ENCODE data around the gene OTOP3.

Gene OTOP3

GRCh38 chr17:74943808-74944522, 8.3 kb downstream of the OTOP3 start:
- no peak for DNase-seq

DNA sequence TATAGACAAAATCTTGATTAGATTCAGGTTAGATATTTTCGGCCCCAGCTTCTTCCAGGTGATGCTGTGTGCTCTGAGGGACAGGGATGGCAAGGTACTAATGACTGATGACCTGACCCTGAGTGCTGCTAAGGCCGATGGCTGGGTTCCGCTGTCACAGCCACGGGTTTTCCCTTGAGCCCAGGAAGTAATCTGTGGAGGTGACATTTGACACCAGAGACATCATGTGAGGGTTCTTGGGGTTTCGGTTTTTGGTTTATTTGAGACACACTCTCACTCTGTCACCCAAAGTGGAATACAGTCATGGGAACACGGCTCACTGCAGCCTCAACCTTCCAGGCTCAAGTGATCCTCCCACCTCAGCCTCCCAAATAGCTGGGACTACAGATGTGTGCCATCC, 9.8 kb downstream of the OTOP3 start:
- DNase-seq = no peak

GRCh38 chr17:74946641-74947040, 10.9 kb downstream of the OTOP3 start:
- no peak for DNase-seq

- DNase-seq = no peak
These were observed 11.5 kb downstream of the OTOP3 start for GRCh38 chr17:74947041-74947754.

DNA sequence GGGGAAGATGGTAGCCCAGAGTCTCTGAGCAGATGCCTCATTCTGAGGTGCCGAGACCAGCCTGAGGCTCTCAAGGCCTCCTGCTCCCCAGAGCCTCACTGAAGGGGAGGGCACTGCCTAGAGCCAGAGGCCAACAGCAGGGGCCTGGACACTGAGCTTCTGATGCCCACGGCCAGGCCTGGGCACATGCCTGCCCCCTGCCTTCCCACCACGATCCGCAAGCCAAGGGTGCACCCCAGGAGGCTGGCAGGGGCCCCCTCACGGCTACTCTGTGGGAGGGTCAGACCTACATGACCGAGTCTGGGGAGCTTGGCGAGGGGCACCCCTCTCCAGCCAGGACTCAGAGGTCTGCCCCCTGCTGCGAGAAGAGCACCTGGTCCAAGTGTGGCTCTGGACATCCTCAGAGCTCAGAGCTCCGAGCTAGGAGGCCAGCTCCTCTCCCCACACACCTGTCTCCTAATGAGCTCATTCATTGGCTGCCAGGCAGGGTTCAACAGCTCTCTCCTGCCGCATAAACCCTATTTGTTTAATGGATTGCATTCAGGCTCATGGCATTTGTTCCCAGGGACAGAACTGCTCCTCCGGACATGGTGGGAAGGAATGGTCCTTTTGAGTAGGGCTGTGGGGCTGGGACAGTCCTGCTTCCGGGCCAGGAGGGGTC, 13.9 kb downstream of the OTOP3 start:
- no peak for DNase-seq

DNA sequence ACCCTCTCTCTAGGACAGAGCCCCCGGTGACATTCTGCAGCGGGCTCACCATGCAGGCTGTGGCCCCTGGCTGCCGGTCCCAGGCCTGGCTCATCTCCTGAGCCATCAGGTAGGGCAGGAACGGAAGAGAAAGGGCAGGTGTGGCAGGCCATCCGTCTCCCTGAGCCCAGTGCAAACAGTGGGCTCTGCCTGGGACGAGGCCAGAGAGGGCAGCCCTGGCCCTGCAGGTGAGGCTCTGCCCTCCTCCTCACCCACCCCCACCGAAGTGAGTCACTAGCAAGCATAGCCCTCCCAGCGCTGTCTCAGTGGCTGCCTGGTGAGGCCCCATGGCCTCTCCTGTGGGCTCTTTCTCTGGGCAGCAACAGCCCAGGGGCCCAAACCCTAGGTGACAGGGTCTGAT, 14.5 kb downstream of the OTOP3 start:
- DNase-seq = no peak

GRCh38 chr17:74951065-74951464, 15.4 kb downstream of the OTOP3 start:
- DNase-seq = no peak

GRCh38 chr17:74951680-74952421, 16.2 kb downstream of the OTOP3 start:
- DNase-seq = no peak

- no peak for DNase-seq
These were observed 16.9 kb downstream of the OTOP3 start for GRCh38 chr17:74952431-74953133.

DNA sequence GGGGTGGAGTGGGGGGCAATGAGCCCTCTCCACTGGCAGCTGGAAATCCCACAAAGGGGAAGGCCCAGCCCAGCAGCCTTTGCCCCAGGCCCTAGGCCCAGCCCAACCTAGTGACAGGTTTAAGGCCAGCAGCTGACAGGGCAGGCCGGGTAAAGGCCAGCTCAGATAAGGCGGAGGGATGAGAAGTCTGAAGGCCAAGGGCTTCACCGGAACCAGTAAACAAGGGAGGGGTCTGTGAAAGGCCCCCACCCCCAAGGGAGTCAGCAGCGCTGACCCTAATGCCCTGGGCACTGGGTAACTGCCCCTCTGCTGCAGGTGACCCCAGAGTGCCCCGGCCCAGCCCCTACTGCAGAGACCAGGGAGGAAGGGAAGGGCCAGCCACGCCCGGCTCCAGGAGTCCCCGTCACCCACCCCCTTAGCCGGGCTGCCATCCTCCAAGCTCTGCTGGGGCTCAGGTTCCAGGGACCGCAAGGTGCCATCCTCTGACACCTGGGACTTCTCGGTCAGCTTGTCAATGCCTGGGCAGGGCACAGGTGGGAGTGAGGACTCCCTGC, 17.5 kb downstream of the OTOP3 start:
- no peak for DNase-seq

GRCh38 chr17:74954115-74954514, 18.4 kb downstream of the OTOP3 start:
- DNase-seq = no peak

DNA sequence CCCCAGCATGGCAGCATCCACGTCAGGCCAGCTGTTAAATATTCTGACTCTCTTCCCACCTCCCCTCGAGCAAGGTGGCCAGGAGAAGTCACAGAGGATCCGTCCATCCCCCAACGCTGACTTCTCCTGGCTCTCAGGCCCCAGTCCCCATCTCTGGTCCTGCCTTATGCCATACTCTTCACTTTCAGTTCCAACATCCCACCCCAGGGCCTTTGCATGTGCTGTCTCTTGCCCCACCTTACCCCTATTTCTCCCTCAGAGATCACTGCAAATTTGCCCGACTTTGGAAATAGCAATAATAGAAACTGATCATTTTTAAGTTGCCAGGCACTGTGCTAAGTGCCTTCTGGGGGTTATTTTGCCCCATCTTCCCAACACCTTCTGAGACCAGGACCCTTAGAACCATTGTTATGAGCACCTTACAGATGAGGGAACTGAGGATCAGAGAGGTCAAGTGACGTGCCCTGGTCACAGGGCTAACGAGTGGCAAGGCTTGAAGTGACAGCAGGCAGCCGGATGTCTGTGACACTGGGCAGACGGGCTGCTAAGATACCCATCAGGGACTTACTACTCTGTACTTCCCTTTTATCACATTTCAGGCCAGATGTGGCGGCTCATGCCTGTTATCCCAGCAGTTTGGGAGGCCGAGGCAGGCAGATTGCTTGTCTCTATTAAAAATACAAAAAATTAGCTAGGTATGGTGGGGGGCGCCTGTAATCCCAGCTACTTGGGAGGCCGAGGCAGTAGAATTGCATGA, 19.1 kb downstream of the OTOP3 start:
- DNase-seq = no peak

DNA sequence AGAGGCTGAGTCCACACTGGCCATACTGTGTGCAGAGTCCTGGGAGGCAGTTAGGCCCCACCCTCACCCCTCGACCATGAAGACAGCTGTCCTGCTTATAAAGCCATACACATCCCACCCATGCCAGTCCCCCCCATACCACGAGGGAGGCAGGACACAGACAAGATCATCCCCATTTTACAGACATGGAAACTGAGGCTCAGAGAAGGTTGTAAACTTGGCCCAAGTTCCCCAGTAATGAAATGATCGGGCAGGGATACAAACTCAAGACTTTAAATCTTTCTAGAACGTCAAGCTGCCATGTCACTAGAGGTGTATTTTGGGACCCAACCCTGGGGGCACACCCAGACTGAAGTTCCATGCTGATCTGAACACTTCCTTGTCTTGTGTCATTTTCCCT, 20.4 kb downstream of the OTOP3 start:
- DNase-seq = no peak

DNA sequence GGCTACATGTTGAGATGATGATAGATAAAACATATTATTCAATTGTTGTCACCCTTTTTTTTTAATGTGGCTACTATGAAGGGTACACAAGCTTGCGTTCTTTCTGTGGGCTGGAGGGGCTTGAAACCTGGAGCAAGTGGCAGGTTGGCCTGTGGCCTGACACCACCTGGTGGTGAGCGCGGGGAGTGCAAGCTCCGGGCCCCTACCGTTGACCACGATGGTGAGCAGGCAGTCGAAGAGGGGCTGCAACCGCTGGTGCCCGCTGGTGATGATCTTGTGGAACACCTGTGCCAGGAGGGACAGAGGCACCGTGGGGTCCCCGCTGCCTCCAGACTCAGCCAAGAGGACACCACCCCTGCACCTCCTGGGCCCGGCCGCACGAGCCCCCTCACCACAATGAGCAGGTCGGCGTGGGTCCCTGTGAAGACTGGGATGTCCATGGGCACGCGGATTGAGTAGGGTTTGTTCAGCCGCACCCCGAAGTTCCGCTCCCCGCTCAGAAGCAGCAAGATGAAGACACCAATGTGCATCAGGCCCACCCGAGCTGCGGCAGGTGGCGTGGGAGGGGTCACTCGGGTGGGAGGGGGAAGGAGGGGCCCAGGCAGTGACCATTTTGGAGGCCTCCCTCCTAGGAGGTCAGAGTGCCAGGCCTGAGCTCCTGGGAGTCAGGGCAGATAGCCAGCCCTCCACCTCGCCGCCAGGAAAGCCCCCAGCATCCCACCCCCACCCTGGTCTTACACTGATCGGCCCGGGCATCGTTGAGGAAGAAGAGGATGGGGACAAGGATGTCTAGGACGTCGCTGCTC, 22.4 kb downstream of the OTOP3 start:
- peak; percentile 54 to 86 (median 78) for DNase-seq

DNA sequence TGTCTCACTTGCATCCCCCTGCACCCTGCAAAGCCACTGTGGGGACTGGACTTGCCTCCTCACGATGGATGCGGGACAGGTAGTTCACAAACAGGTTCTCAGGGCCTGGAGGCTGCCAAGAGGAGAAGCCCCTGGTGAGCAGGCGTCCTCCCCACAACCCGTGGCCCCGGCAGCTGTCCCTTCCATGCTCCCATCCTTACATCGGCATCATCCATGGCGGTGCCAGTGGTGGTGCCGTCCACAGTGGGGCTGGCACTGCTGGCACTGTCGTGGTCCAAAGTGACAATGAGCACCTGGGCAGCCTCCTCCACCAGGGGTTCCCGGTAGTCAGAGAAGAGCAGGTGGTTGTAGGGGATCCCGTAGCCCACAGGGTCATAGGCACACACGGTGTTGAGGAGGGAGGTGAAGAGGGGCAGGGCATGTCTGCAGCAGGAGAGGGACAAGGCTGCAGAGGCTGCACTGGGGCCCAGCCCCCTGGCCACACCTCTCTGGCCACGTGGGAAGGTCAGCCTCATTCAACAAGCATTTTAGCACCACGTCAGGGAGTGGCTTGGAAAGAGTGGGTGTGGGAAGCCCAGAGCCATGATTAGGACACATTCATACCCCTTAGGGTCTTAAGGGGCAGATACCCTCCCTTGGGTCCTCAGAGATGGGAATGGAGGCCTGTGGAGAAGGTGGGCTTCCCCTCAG, 24.3 kb downstream of the OTOP3 start:
- DNase-seq = no peak

DNA sequence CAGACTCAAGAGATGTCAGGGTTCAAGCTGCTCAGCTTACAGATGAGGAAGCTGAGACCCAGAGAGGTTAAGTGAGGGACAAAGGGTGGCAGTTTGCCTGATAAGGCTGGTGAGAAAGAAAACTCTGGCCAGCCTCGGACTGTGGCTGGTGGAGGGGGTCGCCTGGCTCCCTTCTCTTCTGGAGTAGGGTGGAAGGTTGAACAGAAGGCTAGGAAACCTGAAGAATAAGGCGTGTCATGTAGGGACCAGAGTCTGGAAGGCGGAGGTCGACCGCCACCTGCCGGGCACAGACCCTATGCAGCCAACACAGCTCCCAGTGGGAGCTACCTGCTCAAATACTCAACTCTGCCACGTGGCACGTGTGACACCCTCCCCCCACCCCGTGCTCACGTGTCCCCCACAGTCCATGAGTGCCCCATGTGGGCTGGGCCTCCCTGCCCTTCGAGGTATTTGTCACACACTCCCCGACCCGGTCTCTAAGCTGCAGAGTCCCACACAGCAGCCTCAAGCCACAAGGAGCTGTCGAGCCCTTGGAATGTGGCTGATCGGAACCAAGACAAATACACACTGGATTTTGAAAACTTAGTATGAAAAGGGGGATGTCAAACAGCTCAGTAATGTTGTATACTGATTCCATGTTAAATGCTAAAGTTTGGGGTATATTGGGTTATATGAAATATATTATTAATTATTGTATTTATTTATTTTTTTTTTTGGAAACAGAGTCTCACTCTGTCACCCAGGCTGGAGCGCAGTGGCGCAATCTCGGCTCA, 25.1 kb downstream of the OTOP3 start:
- no peak for DNase-seq

GRCh38 chr17:74961657-74962350, 26.1 kb downstream of the OTOP3 start:
- DNase-seq = peak; percentile 59 to 83 (median 75)

DNA sequence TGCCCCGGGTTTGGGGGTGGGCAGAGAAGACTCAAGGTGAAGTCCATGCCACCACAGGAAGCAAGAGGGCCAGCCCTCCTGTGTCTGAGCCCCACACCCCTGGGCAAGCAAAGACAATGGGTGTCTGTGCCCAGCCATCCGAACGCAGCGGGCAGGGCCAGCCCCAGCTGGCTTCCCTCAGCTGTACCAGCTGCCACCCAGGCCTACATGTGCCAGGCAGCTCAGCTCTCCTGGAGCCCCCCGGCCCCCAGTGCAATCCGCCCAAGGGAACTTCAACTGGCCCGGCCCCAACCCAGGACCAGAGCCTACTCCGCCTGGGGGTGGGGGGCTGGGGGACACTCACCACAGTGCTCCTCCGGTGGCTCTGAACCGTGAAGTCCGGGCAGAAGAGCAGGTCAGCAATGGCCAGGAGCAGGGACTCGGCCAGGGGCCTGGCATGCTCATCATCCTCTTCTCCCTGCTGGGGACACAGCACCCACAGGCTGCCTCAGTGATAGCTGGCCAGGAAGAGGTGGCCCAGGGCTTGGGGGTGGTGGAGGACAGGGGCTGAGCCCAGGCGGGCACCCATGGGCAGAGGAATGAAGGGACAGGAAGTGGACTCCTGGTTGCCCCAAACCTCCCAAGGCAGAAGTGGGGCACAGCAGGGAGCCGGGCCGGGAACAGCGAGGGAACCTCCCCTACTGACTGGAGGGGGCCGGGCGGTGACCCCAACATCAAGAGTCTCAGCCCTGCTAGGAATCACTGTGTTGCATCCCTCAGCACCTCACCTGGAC, 27.1 kb downstream of the OTOP3 start:
- DNase-seq = no peak

All from activated naive CD4-positive, alpha-beta T cell (primary cell).